Erythroblast (primary cell): Measurements from ENCODE around the gene IL13.

ENCODE experiments used
- DNase-seq, 2 experiments: peaks; one replicate each; lab custom pipeline; 2025; lab: John Stamatoyannopoulos, UW
- GATA1 ChIP-seq: IDR thresholded peaks from 2 replicates; pipeline ENCODE4 v1.6.1; 2011; ENCODE audit warnings: low read depth, mild to moderate bottlenecking, control low read depth, low read length, moderate library complexity
- POLR2A ChIP-seq: IDR thresholded peaks from 2 replicates; pipeline ENCODE4 v1.6.1; 2011; ENCODE audit warnings: mild to moderate bottlenecking, low read length

IL13 gene

DNA sequence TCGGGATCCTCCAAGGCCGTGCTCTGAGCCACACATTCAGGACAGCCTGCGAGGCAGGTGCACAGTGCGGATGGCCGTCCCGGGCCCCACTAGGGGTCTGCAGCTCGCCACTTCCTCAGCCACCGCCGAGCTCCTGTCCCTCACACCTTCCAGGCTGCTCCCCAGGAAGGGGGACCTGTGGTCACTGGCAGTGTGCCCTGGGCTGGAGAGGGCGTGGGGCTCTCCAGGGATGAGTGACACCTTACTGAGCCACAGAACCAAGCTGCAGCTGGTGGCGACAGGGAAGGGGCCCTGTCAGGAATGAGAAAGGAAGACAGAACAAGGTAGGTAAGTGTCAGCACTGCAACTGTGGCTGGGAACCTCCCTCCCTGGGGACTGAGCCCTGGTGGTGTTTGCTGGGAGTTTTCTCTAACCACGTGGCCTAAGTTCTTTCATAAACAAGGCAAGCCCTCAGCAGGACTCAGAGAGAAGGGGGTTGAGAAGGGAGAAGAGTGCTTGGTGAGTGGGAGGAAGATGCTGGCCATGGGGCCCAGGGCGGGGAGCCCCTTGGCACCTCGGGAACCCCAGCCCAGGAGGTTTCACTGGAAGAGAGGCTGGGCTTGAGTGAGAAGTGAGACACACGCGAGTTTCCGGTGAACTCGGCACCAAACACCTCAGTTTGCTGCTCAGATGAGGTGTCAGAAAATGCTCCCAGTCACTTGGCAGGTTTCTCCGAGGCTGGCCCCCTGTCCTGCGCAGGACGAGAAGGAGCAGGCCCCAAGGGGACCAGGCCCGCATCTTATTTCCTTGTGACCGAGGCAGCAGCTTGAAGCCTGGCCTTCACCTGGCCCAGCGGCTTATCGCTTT is 5.2 kb downstream of the IL13 start:
- peak; percentile 56 to 68 for DNase-seq
- no peak for TF ChIP-seq POLR2A
- TF ChIP-seq GATA1, result no peak

DNA sequence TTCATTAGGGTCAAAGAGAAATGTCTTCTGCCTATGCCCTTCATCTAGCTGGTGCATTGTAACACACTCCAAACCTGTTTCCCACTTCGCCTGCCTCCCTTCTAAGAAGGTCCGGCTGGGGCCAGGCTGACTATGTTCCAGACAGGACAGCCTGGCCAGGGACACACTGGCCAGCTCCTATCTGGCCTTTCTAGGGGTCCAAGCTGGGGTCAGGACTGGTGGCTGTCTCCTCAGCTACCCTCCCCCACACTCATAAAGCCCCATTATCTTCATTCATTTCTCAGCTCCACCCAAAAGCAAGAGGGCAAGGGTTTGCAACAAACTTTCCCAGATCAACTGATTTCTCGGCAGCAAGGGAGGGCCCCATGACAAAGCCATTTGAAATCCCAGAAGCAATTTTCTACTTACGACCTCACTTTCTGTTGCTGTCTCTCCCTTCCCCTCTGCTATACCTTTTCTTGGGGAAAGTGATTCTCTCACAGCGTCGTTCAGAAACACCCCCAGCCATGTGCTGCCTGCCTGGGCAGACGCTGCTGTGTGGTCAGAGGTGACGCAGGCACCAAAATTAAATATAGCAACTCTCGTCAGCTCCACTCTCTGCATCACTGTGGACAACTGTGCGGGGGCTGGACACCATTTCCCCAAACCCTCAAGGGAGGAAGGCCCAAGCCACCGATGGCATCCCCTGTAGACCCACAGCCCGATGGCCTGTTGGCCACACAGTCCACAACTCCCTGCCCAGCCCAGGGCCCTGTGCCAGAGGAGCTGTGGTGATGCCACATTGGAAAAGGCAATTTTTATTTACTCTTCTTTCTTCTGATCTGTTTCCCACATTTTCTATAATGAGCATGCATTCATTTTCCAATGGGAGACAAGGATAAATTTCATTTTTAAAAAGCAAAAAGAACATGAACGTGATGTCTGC is 6.1 kb downstream of the IL13 start:
- no peak for TF ChIP-seq GATA1
- TF ChIP-seq POLR2A, result no peak
- peak; percentile 74 to 85 for DNase-seq

GRCh38 chr5:132664696-132665209 is 6.8 kb downstream of the IL13 start:
- DNase-seq, result no peak
- no peak for TF ChIP-seq POLR2A
- no peak for TF ChIP-seq GATA1

DNA sequence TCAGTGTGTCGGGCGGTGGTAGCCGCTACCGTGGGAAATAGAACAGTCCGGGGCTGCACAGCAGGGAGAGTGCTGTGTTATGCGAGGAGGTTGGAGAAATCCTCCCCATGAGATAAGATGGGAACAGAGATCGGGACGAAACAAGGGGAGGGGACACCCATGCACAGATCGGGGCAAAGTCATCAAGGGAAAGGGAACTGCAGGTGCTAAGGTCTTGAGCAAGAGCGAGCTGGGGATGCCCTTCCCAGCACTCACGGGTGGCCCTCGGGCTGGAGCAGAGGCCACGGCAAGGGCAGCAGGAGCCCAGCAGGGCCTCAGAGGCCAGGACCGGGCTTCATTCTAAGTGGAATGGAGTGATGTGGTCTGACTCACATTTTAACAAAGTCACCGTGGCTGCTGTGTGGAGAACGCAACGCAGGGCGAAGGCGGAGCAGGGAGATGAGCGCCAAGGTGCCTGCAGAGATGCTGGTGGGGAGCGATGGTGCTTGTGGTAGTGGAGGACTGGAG is 7.7 kb downstream of the IL13 start:
- DNase-seq, result peak; percentile 25 to 29
- TF ChIP-seq GATA1, result no peak
- no peak for TF ChIP-seq POLR2A

DNA sequence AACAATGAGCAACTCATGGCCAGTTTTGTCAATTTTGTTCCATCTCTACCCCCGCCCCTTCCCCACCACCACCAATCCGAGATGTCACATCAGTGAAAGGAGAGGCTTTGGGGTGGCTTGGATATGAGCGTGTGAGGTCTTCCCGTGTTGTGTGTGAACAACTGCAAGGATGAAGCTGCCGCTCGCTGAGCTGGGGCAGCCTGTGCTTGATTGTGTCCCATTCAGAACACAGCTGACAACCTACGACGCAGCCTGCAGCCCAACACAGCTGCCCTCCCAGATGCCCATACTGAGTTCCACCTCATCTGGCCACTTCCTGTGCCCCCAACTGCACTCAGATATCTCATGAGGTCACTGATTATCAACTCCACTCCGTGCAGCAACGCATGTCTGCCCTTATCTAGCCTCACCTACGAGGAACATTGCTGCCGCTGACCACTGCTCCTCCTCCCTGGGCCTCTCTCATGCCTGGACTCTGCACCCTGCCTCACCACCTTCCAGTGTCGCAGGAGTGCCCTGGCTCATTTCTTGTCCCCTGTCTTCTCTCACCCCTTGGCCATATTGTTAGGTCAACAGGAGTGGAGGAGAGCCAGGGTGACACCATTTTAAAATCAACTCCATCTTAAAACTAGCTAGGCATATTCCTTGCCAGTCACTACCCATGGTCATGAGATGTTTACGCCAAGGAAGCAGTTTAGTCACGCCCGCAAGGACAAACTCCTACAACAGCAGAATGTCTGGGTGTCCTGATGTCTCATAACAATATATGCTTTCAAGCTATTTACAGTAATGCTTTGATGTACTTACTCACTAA is 8.5 kb downstream of the IL13 start:
- peak; percentile 61 to 84 for DNase-seq
- TF ChIP-seq GATA1, result no peak
- no peak for TF ChIP-seq POLR2A

- TF ChIP-seq GATA1, result no peak
- TF ChIP-seq POLR2A, result no peak
- no peak for DNase-seq
These were observed 9.3 kb downstream of the IL13 start for GRCh38 chr5:132667309-132667708.

DNA sequence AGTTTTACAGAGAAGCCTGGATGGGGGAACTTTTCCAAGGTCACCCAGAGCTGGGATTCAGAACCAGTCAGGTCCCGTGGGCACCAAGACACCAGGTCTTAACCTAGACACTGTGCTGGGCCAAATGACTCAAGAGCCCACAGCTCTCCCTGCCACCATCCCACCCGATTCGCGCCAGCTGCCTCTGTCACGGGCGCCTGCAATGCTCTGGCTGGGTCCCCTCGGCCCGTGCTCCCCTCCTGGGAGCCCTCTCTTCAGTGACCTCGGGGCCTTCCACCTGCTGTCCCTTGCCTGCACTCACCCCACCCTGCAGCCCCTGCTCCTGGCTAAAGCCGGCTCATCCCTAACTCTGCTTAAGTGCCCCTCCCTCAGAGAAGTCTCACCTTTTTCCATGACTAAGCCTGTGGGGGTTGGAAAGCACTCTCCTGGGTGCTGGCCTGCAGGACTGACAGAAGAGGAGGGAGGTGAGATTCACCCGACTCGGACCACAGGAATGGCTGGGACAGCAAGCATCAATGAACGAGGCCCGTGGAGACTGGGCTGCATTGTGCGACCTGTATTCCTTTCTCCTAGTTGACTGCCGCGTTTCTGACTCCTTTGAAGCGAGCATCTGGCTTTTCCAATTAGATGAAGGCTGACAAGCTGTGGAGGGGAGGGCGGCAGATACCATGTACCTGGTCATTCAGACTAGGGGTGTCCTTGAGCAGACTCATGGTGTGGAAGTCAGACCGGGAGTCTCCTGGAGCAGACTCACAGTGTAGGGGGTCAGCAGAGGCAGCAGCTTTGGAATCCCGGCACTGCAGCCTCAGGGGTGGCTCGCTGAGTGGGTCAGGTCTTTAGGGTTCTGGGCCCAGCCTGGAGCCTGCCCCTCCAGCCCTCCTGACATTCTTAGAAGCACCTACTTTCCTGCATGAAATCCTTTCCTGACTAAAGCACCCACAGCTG is 10.1 kb downstream of the IL13 start:
- no peak for DNase-seq
- TF ChIP-seq GATA1 (no peak), POLR2A (no peak)

GRCh38 chr5:132668706-132669454 is 10.9 kb downstream of the IL13 start:
- TF ChIP-seq POLR2A (no peak), GATA1 (no peak)
- DNase-seq, result no peak

DNA sequence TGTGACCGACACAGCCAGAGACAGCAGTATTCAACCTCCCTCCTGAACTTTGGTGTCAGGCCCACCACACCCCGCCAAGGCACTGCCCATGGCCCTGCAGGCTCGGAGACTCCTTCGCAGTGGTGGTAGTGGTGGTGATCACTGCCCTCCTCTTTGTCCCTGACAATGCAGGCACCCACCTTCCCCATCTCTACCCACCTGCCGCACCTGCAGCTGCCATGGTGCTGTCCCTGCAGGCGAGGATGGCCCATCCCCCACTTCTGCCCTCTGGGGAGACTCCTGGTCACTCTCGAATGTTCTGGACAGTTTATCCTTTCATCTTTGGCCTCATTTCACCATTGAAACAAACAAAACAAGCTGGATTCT is 11.5 kb downstream of the IL13 start:
- DNase-seq, result no peak
- TF ChIP-seq POLR2A (no peak), GATA1 (no peak)

- DNase-seq, result no peak
- TF ChIP-seq POLR2A (no peak), GATA1 (no peak)
These were observed 12.3 kb downstream of the IL13 start for GRCh38 chr5:132669966-132670882.
